Measurements from ENCODE around the gene SEPTIN5. TPM values are rescaled to one million over a fixed set of nuclear protein-coding genes. Genes with fewer than 3 reads are reported as not detected.

SEPTIN5 gene
- total RNA-seq, 2 experiments from 2014 or later, result 0.71 to 0.75 TPM

DNA sequence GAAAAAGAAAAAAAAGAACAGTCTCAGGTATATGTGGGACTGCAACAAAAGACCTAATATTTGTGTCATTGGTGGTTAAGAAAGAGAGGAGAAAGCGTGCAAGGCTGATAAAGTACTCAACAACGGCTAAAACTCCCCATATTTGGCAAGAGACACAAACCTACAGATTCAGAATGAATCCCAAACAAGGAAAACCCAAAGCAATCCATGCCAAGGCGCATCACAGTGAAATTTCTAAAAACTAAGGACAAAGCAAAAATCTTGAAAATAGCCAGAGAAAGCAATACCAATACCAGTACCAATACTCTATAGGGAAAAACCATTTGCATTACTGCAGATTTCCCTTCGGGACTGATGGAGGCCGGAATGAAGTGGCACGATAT is 32.4 kb upstream of the SEPTIN5 start:
- CTCF ChIA-PET, result interaction anchor here (1.1 kb wide), 1 partner anchor 48 kb away, joined by 3 read pairs; no protein-coding TSS in a partner anchor

DNA sequence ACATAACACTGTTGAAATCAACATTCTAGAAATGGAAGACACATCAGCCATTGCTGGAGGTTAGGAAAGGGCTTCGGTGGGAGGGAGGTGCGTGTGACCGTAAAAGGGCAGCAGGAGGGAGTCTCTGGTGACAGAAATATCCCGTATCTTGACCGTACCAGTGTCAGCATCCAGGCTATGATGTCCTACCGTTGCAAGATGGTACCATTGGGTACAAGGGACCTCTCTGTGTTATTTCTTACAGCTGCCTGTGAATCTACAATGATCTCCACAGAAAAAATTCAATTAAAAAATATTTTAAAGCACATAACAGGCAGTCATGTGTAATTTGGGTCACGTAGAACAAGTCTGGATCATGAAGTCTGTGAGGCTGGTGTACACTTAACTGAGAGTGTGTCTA is 27.4 kb upstream of the SEPTIN5 start:
- ATAC-seq (ENCODE audit: poor library complexity), result no peak
- POLR2A ChIA-PET, result no interaction called here

More for the DNA sequence above, 32.4 kb upstream of the SEPTIN5 start:
- no peak overlapping the region for H3K27ac ChIP-seq (ENCODE audit: low read depth in 1 of 2, low read length in 2 of 2)
- intact Hi-C loops (cut with DNase I, micrococcal nuclease), result no loop called here
- H3K27ac Mint-ChIP-seq, result no peak overlapping the region
- H3K27me3 Mint-ChIP-seq, result peaks cover 37% of the 10 kb centered on the region
- H3K4me3 ChIP-seq (ENCODE audit: low read length), result no peak overlapping the region
- H3K27me3 ChIP-seq (ENCODE audit: control insufficient read depth in 1 of 2, insufficient read depth in 2 of 2, low read length in 2 of 2), result peaks cover 19 to 22% of the 10 kb centered on the region in 2 experiments
- POLR2A ChIA-PET, result no interaction called here
- DNase-seq (no peak), ATAC-seq (ENCODE audit: poor library complexity) (no peak)
- H3K36me3 ChIP-seq (ENCODE audit: insufficient read depth, low read length), result no peaks in the 10 kb centered on the region
- no peaks in the 10 kb centered on the region for H3K4me1 Mint-ChIP-seq (ENCODE audit: low read depth)
- H3K4me3 Mint-ChIP-seq, result no peak overlapping the region
- no peaks in the 10 kb centered on the region for H3K36me3 Mint-ChIP-seq (ENCODE audit: low read depth)
- H3K9me3 Mint-ChIP-seq, result no peaks in the 10 kb centered on the region
- peaks cover 0 to 6% of the 10 kb centered on the region in 2 experiments for H3K9me3 ChIP-seq (ENCODE audit: control insufficient read depth in 1 of 2, insufficient read depth in 1 of 2, low read length in 2 of 2)
- TF ChIP-seq, protein P1, sequence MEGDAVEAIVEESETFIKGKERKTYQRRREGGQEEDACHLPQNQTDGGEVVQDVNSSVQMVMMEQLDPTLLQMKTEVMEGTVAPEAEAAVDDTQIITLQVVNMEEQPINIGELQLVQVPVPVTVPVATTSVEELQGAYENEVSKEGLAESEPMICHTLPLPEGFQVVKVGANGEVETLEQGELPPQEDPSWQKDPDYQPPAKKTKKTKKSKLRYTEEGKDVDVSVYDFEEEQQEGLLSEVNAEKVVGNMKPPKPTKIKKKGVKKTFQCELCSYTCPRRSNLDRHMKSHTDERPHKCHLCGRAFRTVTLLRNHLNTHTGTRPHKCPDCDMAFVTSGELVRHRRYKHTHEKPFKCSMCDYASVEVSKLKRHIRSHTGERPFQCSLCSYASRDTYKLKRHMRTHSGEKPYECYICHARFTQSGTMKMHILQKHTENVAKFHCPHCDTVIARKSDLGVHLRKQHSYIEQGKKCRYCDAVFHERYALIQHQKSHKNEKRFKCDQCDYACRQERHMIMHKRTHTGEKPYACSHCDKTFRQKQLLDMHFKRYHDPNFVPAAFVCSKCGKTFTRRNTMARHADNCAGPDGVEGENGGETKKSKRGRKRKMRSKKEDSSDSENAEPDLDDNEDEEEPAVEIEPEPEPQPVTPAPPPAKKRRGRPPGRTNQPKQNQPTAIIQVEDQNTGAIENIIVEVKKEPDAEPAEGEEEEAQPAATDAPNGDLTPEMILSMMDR (IDR thresholded peaks at IDR 0.05), result no peak
- no peaks in the 10 kb centered on the region for H3K4me1 ChIP-seq (ENCODE audit: insufficient read depth, low read length)

DNA sequence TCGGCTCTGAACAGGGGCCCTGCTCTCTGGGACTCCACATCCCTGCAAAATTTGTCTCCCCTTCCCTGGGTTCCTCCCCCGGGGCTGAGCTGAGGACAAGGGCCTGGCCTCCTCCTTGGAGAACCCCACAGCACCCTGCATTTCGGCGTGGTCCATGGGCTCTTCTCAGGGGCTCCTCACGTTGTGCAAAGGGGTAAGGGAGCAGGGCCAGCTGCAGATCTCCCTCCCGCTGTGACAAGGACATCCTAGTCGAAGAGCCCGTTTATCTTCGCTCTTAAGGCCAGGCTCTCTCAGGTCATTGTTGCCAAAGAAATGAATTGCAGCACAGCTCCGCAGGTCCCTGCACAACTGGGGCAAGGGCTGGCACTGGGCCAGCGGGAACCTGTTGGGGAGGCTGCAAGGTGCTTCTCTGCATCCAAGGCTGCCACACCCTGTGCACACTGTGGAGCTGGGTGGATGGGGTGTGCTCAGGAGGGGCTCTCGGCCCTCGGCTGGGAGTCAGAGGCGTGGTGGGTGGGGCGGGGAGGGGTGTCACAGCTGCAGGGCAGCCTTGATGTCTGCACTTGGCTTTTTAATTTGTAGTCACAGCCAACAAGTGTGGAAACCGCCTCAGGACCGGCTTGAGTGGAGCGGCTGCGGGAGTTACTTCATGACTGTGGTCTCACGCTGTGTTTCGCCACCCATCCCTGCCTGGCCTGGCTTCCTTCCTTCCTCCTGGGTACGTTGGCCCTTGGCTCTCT is 26.6 kb upstream of the SEPTIN5 start:
- ATAC-seq (ENCODE audit: poor library complexity), result no peak
- TF ChIP-seq, protein P1 (IDR thresholded peaks at IDR 0.05), result no peak
- Histone ChIP-seq H3K36me3 (ENCODE audit: insufficient read depth, low read length) (no peaks in the 10 kb centered on the region), H3K4me1 (ENCODE audit: insufficient read depth, low read length) (no peaks in the 10 kb centered on the region), H3K27me3 (ENCODE audit: control insufficient read depth in 1 of 2, insufficient read depth in 2 of 2, low read length in 2 of 2) (no peaks in the 10 kb centered on the region), H3K27ac (ENCODE audit: low read depth in 1 of 2, low read length in 2 of 2) (no peak overlapping the region), H3K4me3 (ENCODE audit: low read length) (no peak overlapping the region), H3K9me3 (ENCODE audit: control insufficient read depth in 1 of 2, insufficient read depth in 1 of 2, low read length in 2 of 2) (no peaks in the 10 kb centered on the region)
- H3K9me3 Mint-ChIP-seq, result no peaks in the 10 kb centered on the region
- no peaks in the 10 kb centered on the region for H3K4me1 Mint-ChIP-seq (ENCODE audit: low read depth)
- H3K27me3 Mint-ChIP-seq, result peaks cover 18% of the 10 kb centered on the region
- H3K4me3 Mint-ChIP-seq, result no peak overlapping the region
- peak in 1 of 14 experiments; percentile 13 for DNase-seq
- ChIA-PET CTCF (interaction anchor here (1.4 kb wide), 1 partner anchor 8 kb away, joined by 4 read pairs; no protein-coding TSS in a partner anchor), POLR2A (no interaction called here)
- H3K27ac Mint-ChIP-seq, result no peak overlapping the region
- no peaks in the 10 kb centered on the region for H3K36me3 Mint-ChIP-seq (ENCODE audit: low read depth)
- intact Hi-C loops (cut with DNase I, micrococcal nuclease), result no loop called here

More for the DNA sequence above, 27.4 kb upstream of the SEPTIN5 start:
- no peak for DNase-seq
- no peak overlapping the region for H3K27ac Mint-ChIP-seq
- no peak overlapping the region for H3K4me3 Mint-ChIP-seq
- no peaks in the 10 kb centered on the region for H3K36me3 ChIP-seq (ENCODE audit: insufficient read depth, low read length)
- H3K36me3 Mint-ChIP-seq (ENCODE audit: low read depth), result no peaks in the 10 kb centered on the region
- H3K27ac ChIP-seq (ENCODE audit: low read depth in 1 of 2, low read length in 2 of 2), result no peak overlapping the region
- TF ChIP-seq, protein P1 (IDR thresholded peaks at IDR 0.05), result no peak
- no peaks in the 10 kb centered on the region for H3K4me1 Mint-ChIP-seq (ENCODE audit: low read depth)
- peaks cover 25% of the 10 kb centered on the region for H3K27me3 Mint-ChIP-seq
- CTCF ChIA-PET, result no interaction called here
- H3K9me3 Mint-ChIP-seq, result no peaks in the 10 kb centered on the region
- H3K9me3 ChIP-seq (ENCODE audit: control insufficient read depth in 1 of 2, insufficient read depth in 1 of 2, low read length in 2 of 2), result no peaks in the 10 kb centered on the region
- peaks cover 0 to 2% of the 10 kb centered on the region in 2 experiments for H3K27me3 ChIP-seq (ENCODE audit: control insufficient read depth in 1 of 2, insufficient read depth in 2 of 2, low read length in 2 of 2)
- intact Hi-C loops (cut with DNase I, micrococcal nuclease), result no loop called here
- no peaks in the 10 kb centered on the region for H3K4me1 ChIP-seq (ENCODE audit: insufficient read depth, low read length)
- H3K4me3 ChIP-seq (ENCODE audit: low read length), result no peak overlapping the region

Measured in CD4-positive, alpha-beta T cell (primary cell).